DND-41 (cell line): ENCODE measurements around the gene FRK.

Experiments used
- ATAC-seq: fragments of 200-7000 bp; cut with Tn5 transposase; 3 replicates; pipeline ENCODE4 v1.9.1; 2021; ENCODE audit warnings: low read depth; ENCODE audit not compliant: insufficient read depth
- DNase-seq: peaks from one replicate; pipeline ENCODE4 v3.0.0-alpha.2; 2020
- H2AFZ ChIP-seq: 2 replicates; pipeline ENCODE4 v1.6.0; 2012; ENCODE audit warnings: low read depth, low read length
- H3K27ac ChIP-seq: 2 replicates; pipeline ENCODE4 v1.5.1; 2012; ENCODE audit warnings: low read length, inconsistent platforms
- H3K27me3 ChIP-seq: fragments of 200-600 bp; sonication (generic); 2 replicates; pipeline ENCODE4 v1.6.0; 2012; ENCODE audit warnings: low read length, mild to moderate bottlenecking, inconsistent platforms; ENCODE audit not compliant: insufficient read depth, poor library complexity
- H3K36me3 ChIP-seq: 2 replicates; pipeline ENCODE4 v1.5.1; 2012; ENCODE audit warnings: low read length, inconsistent platforms; ENCODE audit not compliant: insufficient read depth
- H3K4me1 ChIP-seq: 2 replicates; pipeline ENCODE4 v1.5.1; 2012; ENCODE audit warnings: mild to moderate bottlenecking, low read length; ENCODE audit not compliant: insufficient read depth
- H3K4me2 ChIP-seq: 2 replicates; pipeline ENCODE4 v1.6.0; 2012; ENCODE audit warnings: mild to moderate bottlenecking, moderate library complexity, low read length, inconsistent platforms; ENCODE audit not compliant: insufficient read depth
- H3K4me3 ChIP-seq, 2 experiments: fragments of 200-600 bp in 1 of 2; shearing (Covaris generic) in 1 of 2; 2 replicates each; pipeline ENCODE4 v1.5.1; 2012 to 2016; ENCODE audit warnings: inconsistent platforms in 2 of 2, low read length in 2 of 2, mild to moderate bottlenecking in 2 of 2, low read depth in 1 of 2, moderate library complexity in 1 of 2
- H3K79me2 ChIP-seq: 2 replicates; pipeline ENCODE4 v1.6.0; 2012; ENCODE audit warnings: low read length, inconsistent platforms; ENCODE audit not compliant: insufficient read depth
- H3K9ac ChIP-seq: 2 replicates; pipeline ENCODE4 v1.6.0; 2012; ENCODE audit warnings: low read depth, mild to moderate bottlenecking, inconsistent platforms, low read length, moderate library complexity
- H3K9me3 ChIP-seq: 2 replicates; pipeline ENCODE4 v1.5.1; 2012; ENCODE audit warnings: low read length, moderate library complexity, mild to moderate bottlenecking, inconsistent platforms; ENCODE audit not compliant: insufficient read depth, severe bottlenecking
- H4K20me1 ChIP-seq: 2 replicates; pipeline ENCODE4 v1.6.0; 2012; ENCODE audit warnings: low read length; ENCODE audit not compliant: insufficient read depth
- EZH2 ChIP-seq: IDR thresholded peaks from 3 replicates; pipeline ENCODE4 v1.6.1; 2012; ENCODE audit warnings: borderline replicate concordance, low read depth, mild to moderate bottlenecking, moderate library complexity, low read length, inconsistent platforms; ENCODE audit not compliant: severe bottlenecking
- TF ChIP-seq, protein P1 (sequence below): IDR thresholded peaks from 2 replicates; pipeline ENCODE4 v1.5.1; 2012; ENCODE audit warnings: borderline replicate concordance, low read length, moderate library complexity, mild to moderate bottlenecking; ENCODE audit not compliant: poor library complexity, severe bottlenecking; ENCODE audit errors: extremely low read depth

The FRK gene

DNA sequence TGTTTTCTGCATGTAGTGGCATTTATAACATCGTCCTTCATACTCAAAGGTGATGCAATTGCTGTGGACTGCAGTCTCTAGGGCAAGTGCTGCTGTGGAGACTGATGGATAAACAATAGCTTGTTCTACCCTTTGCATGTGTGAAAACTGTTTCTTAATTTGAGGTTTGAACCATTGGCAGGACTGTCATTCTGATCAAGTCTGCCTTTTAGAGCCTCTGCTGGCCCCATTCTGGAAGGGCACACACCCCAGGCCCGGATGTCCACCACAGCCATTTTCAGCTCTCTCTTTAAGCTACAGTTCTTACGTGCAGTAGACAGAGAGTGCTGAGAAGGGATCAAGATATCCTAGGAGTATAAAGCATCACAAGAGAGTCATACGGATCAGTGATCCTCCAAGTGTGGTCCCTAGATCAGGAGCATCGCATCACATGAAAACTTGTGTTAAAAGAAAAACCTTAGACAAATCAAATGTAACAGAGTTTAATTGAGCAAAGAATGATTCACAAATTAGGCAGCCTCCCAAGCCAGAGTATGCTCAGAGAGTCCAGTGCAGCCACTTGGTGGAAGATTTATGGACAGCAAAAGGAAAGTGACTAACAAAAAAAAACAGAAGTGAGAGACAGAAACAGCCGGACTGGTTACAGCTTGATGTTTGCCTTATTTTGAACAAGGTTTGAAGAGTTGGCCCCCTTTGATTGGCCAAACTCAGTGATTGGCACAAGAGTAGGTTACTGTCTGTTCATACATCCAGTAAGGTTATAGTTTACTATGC lies 52.0 kb downstream of the FRK start:
- Histone ChIP-seq H2AFZ (no peak overlapping the region), H3K4me3 (no peak overlapping the region), H3K4me1 (no peaks in the 10 kb centered on the region), H3K9me3 (no peaks in the 10 kb centered on the region), H4K20me1 (no peaks in the 10 kb centered on the region), H3K9ac (no peak overlapping the region), H3K36me3 (no peaks in the 10 kb centered on the region), H3K27me3 (no peaks in the 10 kb centered on the region), H3K79me2 (no peaks in the 10 kb centered on the region), H3K4me2 (no peak overlapping the region), H3K27ac (no peak overlapping the region)
- TF ChIP-seq, protein P1, sequence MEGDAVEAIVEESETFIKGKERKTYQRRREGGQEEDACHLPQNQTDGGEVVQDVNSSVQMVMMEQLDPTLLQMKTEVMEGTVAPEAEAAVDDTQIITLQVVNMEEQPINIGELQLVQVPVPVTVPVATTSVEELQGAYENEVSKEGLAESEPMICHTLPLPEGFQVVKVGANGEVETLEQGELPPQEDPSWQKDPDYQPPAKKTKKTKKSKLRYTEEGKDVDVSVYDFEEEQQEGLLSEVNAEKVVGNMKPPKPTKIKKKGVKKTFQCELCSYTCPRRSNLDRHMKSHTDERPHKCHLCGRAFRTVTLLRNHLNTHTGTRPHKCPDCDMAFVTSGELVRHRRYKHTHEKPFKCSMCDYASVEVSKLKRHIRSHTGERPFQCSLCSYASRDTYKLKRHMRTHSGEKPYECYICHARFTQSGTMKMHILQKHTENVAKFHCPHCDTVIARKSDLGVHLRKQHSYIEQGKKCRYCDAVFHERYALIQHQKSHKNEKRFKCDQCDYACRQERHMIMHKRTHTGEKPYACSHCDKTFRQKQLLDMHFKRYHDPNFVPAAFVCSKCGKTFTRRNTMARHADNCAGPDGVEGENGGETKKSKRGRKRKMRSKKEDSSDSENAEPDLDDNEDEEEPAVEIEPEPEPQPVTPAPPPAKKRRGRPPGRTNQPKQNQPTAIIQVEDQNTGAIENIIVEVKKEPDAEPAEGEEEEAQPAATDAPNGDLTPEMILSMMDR = no peak
- no peak for TF ChIP-seq EZH2
- no peak for DNase-seq
- ATAC-seq = no peak

DNA sequence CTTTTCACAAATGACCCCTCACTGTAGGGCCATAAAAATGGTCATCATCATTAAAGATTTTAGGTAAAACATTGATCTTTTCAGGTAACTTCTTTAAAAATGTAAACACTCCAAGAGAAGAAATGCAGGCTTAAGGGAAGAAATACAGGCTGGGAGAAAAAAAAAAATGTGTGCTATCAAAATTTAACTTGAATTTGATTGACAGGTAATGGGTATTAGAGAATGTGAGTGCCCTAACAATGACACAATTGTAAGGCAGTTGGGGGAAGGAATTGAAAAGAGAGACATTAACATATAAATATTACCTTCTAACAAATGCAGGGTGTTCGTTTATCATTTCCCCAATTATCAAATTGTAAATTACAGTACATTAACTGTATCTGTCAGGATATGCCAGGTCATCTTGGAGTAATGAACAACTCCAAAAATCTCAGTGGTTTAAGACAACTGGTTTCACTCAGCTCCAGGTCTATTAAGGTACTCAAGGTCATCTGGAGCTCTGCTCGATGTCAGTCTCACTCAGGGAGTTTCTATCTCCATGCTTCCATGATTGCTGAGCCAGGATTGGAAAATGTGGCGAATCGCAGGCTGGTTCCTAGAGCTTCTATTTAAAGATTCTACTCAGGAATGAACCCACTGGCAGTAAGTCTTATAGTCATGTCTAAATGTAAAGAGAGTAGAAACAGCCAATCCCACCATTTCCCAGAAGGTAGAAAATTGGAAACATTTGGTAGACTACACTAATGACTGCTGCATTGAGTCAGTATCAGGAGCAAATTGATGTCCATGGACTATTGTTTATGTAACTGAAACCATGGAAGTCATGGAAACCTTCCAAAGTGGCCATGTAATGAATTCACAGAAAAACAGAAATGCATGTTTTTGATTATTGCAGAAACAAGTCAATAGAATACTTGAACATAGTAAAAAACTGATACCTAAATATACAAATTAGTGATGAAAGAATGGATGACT lies 55.6 kb downstream of the FRK start:
- Histone ChIP-seq H3K4me2 (no peak overlapping the region), H3K9me3 (no peaks in the 10 kb centered on the region), H3K9ac (no peak overlapping the region), H3K36me3 (no peaks in the 10 kb centered on the region), H3K4me3 (no peak overlapping the region), H2AFZ (no peak overlapping the region), H3K4me1 (no peaks in the 10 kb centered on the region), H3K27ac (no peak overlapping the region), H3K79me2 (no peaks in the 10 kb centered on the region), H3K27me3 (no peaks in the 10 kb centered on the region), H4K20me1 (no peaks in the 10 kb centered on the region)
- DNase-seq = no peak
- ATAC-seq = no peak
- TF ChIP-seq, protein P1 = no peak
- no peak for TF ChIP-seq EZH2

DNA sequence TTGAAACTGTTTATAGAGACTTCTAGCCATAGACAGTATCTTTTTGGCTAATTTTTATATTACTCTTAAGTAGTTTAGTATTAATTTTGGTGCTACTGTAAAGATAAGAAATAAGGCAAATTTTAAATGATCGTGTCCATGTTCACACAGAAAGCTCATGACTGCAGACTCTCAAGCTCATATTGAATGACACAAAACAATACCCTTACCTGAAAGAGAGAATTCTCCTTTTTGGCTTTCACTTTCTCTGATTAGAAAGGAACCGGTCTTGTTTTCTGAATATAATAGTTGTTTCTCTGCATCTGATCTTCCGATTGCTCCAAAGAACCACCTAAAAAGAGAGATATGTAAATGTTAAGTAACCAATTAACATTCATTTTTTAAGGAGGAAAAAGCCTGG lies 57.0 kb downstream of the FRK start:
- ATAC-seq = no peak
- Histone ChIP-seq H3K4me1 (no peaks in the 10 kb centered on the region), H2AFZ (no peak overlapping the region), H3K4me3 (no peak overlapping the region), H3K4me2 (no peak overlapping the region), H3K9ac (no peak overlapping the region), H3K79me2 (no peaks in the 10 kb centered on the region), H3K27ac (no peak overlapping the region), H3K27me3 (no peaks in the 10 kb centered on the region), H4K20me1 (no peaks in the 10 kb centered on the region), H3K36me3 (no peaks in the 10 kb centered on the region), H3K9me3 (no peaks in the 10 kb centered on the region)
- TF ChIP-seq EZH2 = no peak
- TF ChIP-seq, protein P1 = no peak
- no peak for DNase-seq
